ENCODE results near the gene DNAH14.

DNA sequence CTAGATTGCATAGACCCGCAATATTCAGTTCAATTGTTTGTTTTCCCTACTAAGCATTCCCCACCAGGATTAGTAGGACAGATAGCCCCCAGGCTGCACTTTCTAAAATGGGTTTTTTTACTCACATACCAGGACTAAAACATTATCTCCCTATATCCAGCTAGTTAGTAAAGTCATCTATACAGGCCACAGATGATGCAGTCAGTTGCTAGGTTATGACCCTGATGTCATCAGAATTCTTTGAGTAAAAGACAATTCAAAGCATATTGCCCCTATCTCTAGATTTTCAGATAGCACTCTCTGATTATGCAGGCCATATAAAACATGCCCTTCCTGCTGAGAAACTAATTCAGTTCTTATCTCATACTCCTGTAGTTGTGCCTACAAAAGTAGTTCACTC is 294.8 kb downstream of the DNAH14 start:
- TF ChIP-seq, protein P1, sequence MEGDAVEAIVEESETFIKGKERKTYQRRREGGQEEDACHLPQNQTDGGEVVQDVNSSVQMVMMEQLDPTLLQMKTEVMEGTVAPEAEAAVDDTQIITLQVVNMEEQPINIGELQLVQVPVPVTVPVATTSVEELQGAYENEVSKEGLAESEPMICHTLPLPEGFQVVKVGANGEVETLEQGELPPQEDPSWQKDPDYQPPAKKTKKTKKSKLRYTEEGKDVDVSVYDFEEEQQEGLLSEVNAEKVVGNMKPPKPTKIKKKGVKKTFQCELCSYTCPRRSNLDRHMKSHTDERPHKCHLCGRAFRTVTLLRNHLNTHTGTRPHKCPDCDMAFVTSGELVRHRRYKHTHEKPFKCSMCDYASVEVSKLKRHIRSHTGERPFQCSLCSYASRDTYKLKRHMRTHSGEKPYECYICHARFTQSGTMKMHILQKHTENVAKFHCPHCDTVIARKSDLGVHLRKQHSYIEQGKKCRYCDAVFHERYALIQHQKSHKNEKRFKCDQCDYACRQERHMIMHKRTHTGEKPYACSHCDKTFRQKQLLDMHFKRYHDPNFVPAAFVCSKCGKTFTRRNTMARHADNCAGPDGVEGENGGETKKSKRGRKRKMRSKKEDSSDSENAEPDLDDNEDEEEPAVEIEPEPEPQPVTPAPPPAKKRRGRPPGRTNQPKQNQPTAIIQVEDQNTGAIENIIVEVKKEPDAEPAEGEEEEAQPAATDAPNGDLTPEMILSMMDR (IDR thresholded peaks at IDR 0.05), result no peak
- TF ChIP-seq ZFX (IDR thresholded peaks at IDR 0.05; ENCODE audit: borderline replicate concordance), result no peak

Measured in 22Rv1 (cell line).